Inferior parietal cortex (tissue), 1 donor: ENCODE data around the gene CDCP1.
"Not testable (repeated sequence)": the region's sequence is repeated elsewhere in the genome, so short reads cannot be mapped to it uniquely, and the experiment has no call there.

Experiments
- DNase-seq: peaks from one replicate; pipeline ENCODE4 v3.0.0-alpha.2; 2016; ENCODE audit errors: extremely low spot score

Gene CDCP1

DNA sequence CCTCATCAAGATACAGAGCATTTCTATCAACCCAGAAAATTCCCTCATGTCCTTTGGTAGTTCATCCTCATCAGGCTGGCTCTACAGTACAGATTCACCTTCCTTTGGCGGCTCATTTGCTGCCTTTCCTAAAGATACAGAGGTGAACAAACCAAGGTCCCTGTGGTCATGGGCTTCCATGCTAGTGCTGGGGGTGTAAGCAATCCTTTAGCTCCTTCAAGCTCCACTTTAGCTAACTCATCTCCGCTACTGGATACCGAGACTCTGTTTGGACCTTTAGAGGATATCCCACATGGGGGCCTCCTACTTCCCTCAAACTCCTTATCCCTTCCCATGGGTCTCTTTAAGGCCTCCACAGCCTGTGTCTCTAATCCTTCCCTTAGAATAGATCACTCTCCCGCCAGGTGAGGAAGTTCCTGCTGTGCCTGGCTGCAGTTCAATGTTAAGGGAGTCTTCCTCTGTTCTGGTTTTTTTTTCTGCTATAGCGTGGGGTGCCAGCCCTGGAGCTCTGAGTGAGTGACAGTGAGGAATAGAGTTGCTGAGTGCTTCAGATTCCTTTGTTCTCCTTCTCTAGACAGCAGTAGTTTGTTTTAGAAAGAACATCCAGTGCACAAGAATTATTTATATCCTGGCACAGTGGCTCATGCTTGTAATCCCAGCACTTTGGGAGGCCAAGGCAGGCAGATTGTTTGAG is 89.4 kb downstream of the CDCP1 start:
- no peak for DNase-seq

- DNase-seq, result no peak
Measured at GRCh38 chr3:45055411-45056143, 90.6 kb downstream of the CDCP1 start.

GRCh38 chr3:45055032-45055410 is 91.2 kb downstream of the CDCP1 start:
- no peak for DNase-seq

DNA sequence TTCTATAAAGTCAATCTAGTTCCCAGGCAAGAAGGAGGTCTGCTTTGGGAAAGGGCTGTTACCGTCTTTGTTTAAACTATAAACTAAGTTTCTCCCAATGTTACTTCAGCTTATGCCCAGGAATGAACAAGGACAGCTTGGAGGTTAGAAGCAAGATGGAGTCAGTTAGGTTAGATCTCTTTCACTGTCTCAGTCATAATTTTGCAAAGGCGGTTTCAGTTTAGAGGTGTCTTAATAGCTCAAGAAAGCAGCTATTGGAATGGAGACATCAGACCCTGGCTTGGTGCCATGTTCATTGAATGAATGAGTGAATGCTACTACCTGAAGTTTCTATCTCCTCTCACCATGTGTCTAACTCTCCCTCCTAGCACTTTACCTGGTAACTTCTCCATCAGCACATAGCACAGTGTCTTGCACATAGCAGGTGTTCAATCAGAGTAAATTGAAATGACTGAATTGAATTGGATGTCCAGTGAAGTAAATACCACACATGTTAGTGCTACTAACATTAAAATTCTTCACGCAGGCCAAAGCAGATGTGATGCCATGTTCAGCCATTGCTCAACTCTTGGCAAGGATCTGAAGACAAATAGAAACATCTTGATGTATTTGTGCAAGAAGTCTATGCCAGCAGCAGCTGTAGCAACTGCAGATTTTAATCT is 91.9 kb downstream of the CDCP1 start:
- no peak for DNase-seq

GRCh38 chr3:45053805-45054195 is 92.4 kb downstream of the CDCP1 start:
- DNase-seq, result not testable (repeated sequence)

- no peak for DNase-seq
Measured at GRCh38 chr3:45051685-45052084, 94.5 kb downstream of the CDCP1 start.

GRCh38 chr3:45049807-45050206 is 96.4 kb downstream of the CDCP1 start:
- no peak for DNase-seq

DNA sequence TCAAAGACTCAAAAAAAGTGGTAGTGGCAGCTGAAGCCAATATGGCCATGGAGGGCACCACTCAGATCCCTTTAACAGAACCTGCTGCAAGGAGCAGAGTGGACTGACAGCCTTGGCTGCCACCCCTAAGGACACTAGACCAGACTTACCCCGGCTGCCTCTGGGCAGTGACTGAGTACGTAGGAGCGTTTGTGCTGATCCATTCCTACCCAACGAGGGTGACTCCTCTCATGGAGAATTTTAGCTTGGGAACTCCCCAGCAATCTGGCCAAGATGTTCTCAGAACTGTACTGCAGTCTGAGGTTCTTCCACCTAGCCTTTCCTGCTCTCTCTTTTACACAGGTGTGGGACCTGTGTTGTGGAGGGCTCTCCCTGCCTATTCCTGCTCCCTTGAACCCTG is 97.9 kb downstream of the CDCP1 start:
- DNase-seq, result no peak

- no peak for DNase-seq
Measured at GRCh38 chr3:45043728-45044299, 102.4 kb downstream of the CDCP1 start.

- no peak for DNase-seq
Measured at GRCh38 chr3:45042162-45042561, 104.0 kb downstream of the CDCP1 start.

- DNase-seq, result no peak
Measured at GRCh38 chr3:45041666-45042065, 104.5 kb downstream of the CDCP1 start.

DNA sequence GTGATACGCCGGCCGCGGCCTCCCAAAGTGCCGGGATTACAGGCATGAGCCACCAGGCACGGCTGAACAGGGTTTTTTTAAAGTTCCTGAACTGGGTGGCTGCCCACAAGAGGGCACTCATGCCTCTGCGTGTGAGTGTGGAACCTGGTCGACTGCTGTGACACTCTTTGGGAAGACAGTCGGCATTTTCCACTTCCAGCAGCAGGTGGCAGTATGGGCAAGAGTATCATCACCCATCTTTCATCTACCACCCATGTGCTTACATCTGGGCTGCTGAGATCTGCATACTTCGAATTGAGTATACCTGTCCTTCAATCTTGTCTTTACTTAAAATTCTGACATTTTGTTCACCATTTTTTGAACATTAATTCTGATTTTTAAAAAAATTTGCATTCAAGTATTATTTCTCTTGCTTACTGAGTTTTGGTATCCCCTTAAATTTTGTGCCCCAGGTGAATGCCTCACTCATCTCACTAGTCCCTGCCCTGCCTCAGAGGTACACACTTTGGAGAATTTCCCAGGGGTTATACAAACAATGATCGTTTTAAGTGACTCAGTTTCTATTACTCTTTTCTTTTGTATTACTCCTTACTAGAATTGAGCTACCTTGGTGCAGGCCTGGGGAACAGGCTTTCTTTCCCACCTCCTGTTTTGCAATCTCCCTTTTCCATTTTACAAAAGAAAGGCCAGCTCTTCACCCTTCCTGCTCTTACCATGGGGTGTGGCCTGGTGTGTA is 108.3 kb downstream of the CDCP1 start:
- DNase-seq, result peak; percentile 96

DNA sequence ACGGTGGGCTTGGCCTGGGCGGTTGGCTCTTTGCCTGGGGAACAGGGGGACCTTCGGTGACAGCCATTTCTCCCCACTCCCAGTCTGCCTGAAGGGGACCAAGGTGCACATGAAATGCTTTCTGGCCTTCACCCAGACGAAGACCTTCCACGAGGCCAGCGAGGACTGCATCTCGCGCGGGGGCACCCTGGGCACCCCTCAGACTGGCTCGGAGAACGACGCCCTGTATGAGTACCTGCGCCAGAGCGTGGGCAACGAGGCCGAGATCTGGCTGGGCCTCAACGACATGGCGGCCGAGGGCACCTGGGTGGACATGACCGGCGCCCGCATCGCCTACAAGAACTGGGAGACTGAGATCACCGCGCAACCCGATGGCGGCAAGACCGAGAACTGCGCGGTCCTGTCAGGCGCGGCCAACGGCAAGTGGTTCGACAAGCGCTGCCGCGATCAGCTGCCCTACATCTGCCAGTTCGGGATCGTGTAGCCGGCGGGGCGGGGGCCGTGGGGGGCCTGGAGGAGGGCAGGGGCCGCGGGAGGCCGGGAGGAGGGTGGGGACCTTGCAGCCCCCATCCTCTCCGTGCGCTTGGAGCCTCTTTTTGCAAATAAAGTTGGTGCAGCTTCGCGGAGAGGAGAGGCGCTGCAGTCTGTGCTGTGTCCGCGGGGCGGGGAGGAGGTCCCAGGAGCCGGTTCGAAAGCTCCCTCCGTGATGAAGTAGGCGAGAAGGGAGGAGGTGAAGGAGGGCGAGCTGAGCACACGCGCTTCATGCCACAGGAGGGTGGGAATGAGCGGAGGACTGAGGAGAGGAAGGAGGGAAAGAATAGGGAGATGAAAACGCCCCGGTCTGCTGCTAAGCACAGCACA is 110.5 kb downstream of the CDCP1 start:
- DNase-seq, result no peak

DNA sequence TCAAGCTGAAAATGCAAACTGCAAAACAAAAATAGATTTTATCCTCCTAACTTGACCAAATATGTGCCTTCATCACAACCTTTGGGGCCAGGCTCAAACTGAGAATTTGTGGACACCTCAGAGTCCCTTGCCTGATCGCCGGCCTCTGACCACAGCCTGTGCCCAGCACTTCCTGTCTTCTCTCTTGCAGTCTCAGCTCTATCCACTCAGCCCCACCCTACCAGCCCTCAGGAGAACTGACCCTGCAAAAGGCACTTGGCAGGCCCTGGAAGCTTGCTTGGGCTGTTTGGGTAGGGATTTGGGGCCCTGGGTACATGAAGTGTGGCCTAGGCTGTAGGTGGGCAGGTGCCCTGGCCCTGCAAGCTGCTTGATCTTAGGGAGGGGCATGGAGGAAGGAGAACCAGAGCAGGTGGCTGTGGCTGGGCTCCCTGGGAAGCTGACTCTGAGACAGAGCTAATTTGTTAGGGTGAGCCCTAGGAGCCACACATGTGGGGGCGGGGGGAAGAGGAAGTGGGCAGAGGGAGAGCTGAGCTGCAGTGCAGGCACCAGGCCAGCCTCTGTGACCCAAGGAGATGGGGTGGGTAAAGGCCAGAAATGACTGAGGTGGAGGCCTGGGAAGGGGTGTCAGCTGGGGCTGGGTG is 111.4 kb downstream of the CDCP1 start:
- no peak for DNase-seq

GRCh38 chr3:45033791-45034190 is 112.4 kb downstream of the CDCP1 start:
- no peak for DNase-seq
